Loucy (cell line): Measurements from ENCODE around the gene MEGF10.

Experiments used
- H2AFZ ChIP-seq: fragments of 200-600 bp; sonication (generic); 2 replicates; pipeline ENCODE4 v1.6.0; 2016; ENCODE audit warnings: antibody characterized with exemption, mild to moderate bottlenecking, low read length, moderate library complexity
- H3F3A ChIP-seq: fragments of 200-600 bp; 2 replicates; pipeline ENCODE4 v1.6.0; 2016; ENCODE audit warnings: antibody characterized with exemption, low read depth, mild to moderate bottlenecking
- H3K27me3 ChIP-seq: fragments of 200-600 bp; sonication (generic); 2 replicates; pipeline ENCODE4 v1.6.1; 2014; ENCODE audit warnings: low read length, mild to moderate bottlenecking; ENCODE audit not compliant: insufficient read depth, poor library complexity, severe bottlenecking
- H3K36me3 ChIP-seq: fragments of 200-600 bp; sonication (generic); 2 replicates; pipeline ENCODE4 v1.6.1; 2016; ENCODE audit warnings: low read length; ENCODE audit not compliant: insufficient read depth
- H3K4me1 ChIP-seq: fragments of 200-600 bp; sonication (generic); 2 replicates; pipeline ENCODE4 v1.5.1; 2014; ENCODE audit warnings: low read length, mild to moderate bottlenecking; ENCODE audit not compliant: insufficient read depth, poor library complexity, severe bottlenecking
- H3K4me2 ChIP-seq: fragments of 200-600 bp; sonication (generic); 2 replicates; pipeline ENCODE4 v1.6.0; 2014; ENCODE audit warnings: antibody characterized with exemption, low read length, low read depth, mild to moderate bottlenecking; ENCODE audit not compliant: poor library complexity, severe bottlenecking
- H3K4me3 ChIP-seq: fragments of 200-600 bp; sonication (generic); 2 replicates; pipeline ENCODE4 v1.5.1; 2014; ENCODE audit warnings: low read length, mild to moderate bottlenecking, mixed read lengths; ENCODE audit not compliant: poor library complexity, severe bottlenecking
- H3K79me2 ChIP-seq: fragments of 200-600 bp; sonication (generic); 2 replicates; pipeline ENCODE4 v1.6.1; 2014; ENCODE audit warnings: low read length; ENCODE audit not compliant: insufficient read depth
- H3K9ac ChIP-seq: fragments of 200-600 bp; sonication (generic); 2 replicates; pipeline ENCODE4 v1.6.0; 2014; ENCODE audit warnings: mild to moderate bottlenecking, low read depth, low read length, moderate library complexity; ENCODE audit not compliant: poor library complexity, severe bottlenecking
- H3K9me2 ChIP-seq: fragments of 200-600 bp; sonication (generic); replicated peaks from 2 replicates; pipeline ENCODE4 v1.6.1; 2016; ENCODE audit warnings: low read depth, low read length, mixed read lengths
- H3K9me3 ChIP-seq: fragments of 200-600 bp; sonication (generic); 2 replicates; pipeline ENCODE4 v1.6.1; 2014; ENCODE audit warnings: mild to moderate bottlenecking, antibody characterized with exemption, low read length, low read depth; ENCODE audit not compliant: insufficient read depth
- H4K20me1 ChIP-seq: fragments of 200-600 bp; sonication (generic); 2 replicates; pipeline ENCODE4 v1.6.0; 2014; ENCODE audit warnings: antibody characterized with exemption, low read length, mild to moderate bottlenecking; ENCODE audit not compliant: insufficient read depth, poor library complexity, severe bottlenecking
- EZH2phosphoT487 ChIP-seq: fragments of 200-600 bp; IDR thresholded peaks from 2 replicates; pipeline ENCODE4 v1.6.1; 2018; ENCODE audit warnings: antibody characterized with exemption, mild to moderate bottlenecking, moderate library complexity, borderline replicate concordance
- TF ChIP-seq, protein P1 (sequence below): fragments of 200-600 bp; sonication (generic); conservative IDR thresholded peaks from 2 replicates; pipeline ENCODE4 v1.5.1; 2014; ENCODE audit warnings: mild to moderate bottlenecking, antibody characterized with exemption, low read length

MEGF10 gene

DNA sequence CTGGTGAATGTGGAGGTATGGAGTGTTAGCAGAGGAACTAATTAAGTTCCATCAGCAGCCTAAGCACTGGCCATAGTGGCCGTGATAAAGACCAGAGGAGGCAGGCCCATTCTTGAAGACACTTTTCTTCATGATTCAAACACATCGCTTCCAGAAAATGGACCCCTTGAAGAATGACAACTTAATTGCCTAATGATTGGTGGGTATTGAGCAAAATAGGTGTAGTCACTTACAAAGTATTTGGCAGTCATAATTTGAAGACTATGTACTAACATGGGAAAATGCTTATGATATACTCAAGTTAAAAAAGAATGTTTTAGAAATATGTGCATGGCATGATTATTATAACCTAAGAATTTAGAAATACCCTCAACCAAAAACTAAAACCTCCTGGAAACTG, 44.8 kb downstream of the MEGF10 start:
- Histone ChIP-seq H4K20me1 (no peaks in the 10 kb centered on the region), H3K4me3 (no peak overlapping the region), H3K4me1 (no peaks in the 10 kb centered on the region), H3K79me2 (no peaks in the 10 kb centered on the region), H2AFZ (no peak overlapping the region), H3K4me2 (no peak overlapping the region), H3K9me2 (no peaks in the 10 kb centered on the region), H3F3A (no peaks in the 10 kb centered on the region), H3K27me3 (no peaks in the 10 kb centered on the region), H3K9ac (no peak overlapping the region), H3K36me3 (no peaks in the 10 kb centered on the region), H3K9me3 (no peaks in the 10 kb centered on the region)
- TF ChIP-seq, protein P1, sequence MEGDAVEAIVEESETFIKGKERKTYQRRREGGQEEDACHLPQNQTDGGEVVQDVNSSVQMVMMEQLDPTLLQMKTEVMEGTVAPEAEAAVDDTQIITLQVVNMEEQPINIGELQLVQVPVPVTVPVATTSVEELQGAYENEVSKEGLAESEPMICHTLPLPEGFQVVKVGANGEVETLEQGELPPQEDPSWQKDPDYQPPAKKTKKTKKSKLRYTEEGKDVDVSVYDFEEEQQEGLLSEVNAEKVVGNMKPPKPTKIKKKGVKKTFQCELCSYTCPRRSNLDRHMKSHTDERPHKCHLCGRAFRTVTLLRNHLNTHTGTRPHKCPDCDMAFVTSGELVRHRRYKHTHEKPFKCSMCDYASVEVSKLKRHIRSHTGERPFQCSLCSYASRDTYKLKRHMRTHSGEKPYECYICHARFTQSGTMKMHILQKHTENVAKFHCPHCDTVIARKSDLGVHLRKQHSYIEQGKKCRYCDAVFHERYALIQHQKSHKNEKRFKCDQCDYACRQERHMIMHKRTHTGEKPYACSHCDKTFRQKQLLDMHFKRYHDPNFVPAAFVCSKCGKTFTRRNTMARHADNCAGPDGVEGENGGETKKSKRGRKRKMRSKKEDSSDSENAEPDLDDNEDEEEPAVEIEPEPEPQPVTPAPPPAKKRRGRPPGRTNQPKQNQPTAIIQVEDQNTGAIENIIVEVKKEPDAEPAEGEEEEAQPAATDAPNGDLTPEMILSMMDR: no peak
- TF ChIP-seq EZH2phosphoT487: no peak

DNA sequence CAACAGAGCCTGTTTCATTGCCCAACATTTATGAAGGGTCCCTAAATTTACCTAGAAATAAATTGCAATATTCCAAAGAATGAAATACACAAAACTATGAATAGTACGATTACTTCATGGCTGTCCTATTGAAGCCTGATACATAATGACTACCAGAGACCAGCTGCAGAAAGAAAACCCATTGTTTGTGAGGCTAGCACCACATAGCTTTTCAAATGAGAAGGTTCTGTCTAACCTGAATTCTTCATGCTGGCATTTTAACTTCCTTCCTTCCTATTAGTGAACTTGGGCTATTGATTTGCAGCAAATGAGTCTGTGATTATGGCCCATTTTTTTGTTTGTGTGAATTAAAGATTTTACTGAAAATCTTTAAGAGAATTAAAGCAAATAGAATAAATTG, 47.3 kb downstream of the MEGF10 start:
- Histone ChIP-seq H3K9ac (no peak overlapping the region), H3K4me1 (no peaks in the 10 kb centered on the region), H3K9me3 (no peaks in the 10 kb centered on the region), H3K4me2 (no peak overlapping the region), H2AFZ (no peak overlapping the region), H3K79me2 (no peaks in the 10 kb centered on the region), H3K4me3 (no peak overlapping the region), H3F3A (no peaks in the 10 kb centered on the region), H4K20me1 (no peaks in the 10 kb centered on the region), H3K36me3 (no peaks in the 10 kb centered on the region), H3K9me2 (no peaks in the 10 kb centered on the region), H3K27me3 (no peaks in the 10 kb centered on the region)
- TF ChIP-seq EZH2phosphoT487: no peak
- TF ChIP-seq, protein P1: no peak

DNA sequence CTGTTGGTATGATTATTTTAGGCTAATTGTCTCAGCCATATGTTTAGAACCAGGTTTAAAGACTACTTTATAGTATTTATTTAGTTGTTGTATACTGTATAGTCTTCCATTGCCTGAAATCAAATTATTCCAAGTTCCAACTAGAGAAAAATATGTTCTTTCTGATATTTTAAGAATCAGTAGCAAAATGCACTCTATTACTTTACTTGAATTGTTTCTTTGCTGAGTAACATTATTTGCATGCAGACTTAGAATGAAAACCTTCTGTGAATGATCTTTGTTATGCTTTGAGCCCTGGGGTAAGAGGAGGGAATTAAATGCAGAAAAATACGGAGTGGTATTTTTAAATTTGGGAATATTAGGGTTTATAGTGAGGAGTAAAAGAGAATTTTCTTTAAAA, 47.9 kb downstream of the MEGF10 start:
- no peaks in the 10 kb centered on the region for H3K9me3 ChIP-seq
- no peaks in the 10 kb centered on the region for H3K4me1 ChIP-seq
- no peak overlapping the region for H3K4me2 ChIP-seq
- no peak overlapping the region for H2AFZ ChIP-seq
- no peak for TF ChIP-seq EZH2phosphoT487
- TF ChIP-seq, protein P1: no peak
- H3F3A ChIP-seq: no peaks in the 10 kb centered on the region
- no peaks in the 10 kb centered on the region for H3K27me3 ChIP-seq
- H3K9ac ChIP-seq: no peak overlapping the region
- H4K20me1 ChIP-seq: no peaks in the 10 kb centered on the region
- no peaks in the 10 kb centered on the region for H3K79me2 ChIP-seq
- H3K4me3 ChIP-seq: no peak overlapping the region
- no peaks in the 10 kb centered on the region for H3K9me2 ChIP-seq
- H3K36me3 ChIP-seq: no peaks in the 10 kb centered on the region
